ENCODE results near the gene PHF8. TPM values are rescaled to one million over a fixed set of nuclear protein-coding genes. Genes with fewer than 3 reads are reported as not detected.

Gene PHF8
- total RNA-seq, 1 donor from 2014 or later: 8.5 TPM

- no peak overlapping the region for H3K4me3 ChIP-seq (ENCODE audit: low read depth, low read length)
- no peak for TF ChIP-seq CTCF (conservative IDR thresholded peaks at IDR 0.05; ENCODE audit: low read depth, low read length)
- DNase-seq (ENCODE audit: low read depth): no peak
Observed at GRCh38 chrX:54029529-54030143, 14.6 kb downstream of the PHF8 start.

DNA sequence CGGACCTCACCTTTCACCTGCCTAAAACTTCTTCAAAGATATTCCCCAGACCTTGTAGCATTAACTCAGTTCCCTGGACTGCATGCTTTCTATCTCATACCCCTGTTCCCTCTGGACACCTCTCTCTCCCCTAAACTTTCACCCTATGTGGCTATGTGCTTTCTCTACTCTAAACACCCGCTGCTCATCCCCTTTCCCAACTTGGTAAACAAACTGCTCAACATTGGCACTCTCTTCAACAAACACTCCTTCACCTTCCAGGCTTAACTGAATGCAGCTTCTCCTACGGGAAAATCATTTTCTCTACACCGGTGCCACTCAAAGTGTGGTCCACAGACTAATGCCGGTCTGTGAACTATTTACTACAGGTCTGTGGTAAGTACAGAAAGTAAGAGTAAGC is 19.9 kb downstream of the PHF8 start:
- no peak overlapping the region for H3K4me3 ChIP-seq (ENCODE audit: low read depth, low read length)
- TF ChIP-seq CTCF (conservative IDR thresholded peaks at IDR 0.05; ENCODE audit: low read depth, low read length): no peak

DNA sequence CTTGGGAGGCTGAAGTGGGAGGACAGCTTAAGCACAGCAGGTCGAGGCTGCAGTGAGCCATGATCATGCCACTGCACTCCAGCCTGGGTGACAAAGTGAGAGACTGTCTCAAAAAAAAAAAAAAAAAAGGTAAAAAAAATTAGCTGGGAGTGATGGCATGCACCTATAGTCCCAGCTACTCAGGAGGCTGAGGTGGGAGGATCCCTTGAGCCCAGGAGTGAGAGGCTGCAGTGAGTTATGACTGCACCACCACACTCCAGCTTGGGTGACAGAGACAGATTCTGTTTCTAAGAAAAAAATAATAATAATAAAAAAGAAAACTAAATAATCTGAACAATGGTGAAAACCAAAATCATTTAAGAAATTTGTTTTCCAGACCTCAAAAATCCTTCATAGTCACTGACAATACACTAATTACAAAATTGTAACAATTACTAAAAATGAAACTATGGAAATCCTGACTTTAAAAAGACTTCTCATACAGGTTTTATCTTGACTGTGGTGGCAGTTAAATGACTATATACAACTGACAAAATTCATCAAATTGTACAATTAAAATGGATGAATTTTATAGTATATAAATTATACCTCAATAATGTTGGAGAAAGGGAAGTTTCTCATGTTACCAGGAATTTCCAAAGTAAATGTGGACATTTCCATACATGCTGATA is 31.3 kb downstream of the PHF8 start:
- TF ChIP-seq CTCF (conservative IDR thresholded peaks at IDR 0.05; ENCODE audit: low read depth, low read length): no peak
- no peak overlapping the region for H3K4me3 ChIP-seq (ENCODE audit: low read depth, low read length)
- DNase-seq (ENCODE audit: low read depth): no peak

More for the DNA sequence above, 19.9 kb downstream of the PHF8 start:
- DNase-seq (ENCODE audit: low read depth): no peak

- no peak overlapping the region for H3K4me3 ChIP-seq (ENCODE audit: low read depth, low read length)
- DNase-seq (ENCODE audit: low read depth): no peak
- no peak for TF ChIP-seq CTCF (conservative IDR thresholded peaks at IDR 0.05; ENCODE audit: low read depth, low read length)
Observed at GRCh38 chrX:54007682-54008081, 36.6 kb downstream of the PHF8 start.

DNA sequence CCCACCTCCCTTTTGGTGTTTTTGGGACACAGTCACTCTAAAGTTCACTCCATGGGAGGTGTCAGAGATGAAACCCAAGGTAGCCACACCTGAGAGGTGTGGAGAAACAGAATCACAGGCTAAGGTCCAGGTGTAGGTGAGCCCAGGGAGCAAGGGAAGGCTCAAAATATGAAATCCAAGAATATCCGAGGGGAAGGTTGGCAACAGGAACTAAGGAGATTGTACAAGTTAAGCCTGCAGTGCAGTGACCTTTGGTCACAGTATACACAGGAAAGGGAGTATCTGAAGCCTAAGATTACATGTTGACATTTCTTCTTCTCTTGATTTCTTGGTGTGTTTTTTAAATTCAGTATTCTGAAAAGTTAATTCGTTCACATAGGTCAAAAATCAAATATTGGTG is 46.5 kb downstream of the PHF8 start:
- no peak for TF ChIP-seq CTCF (conservative IDR thresholded peaks at IDR 0.05; ENCODE audit: low read depth, low read length)
- no peak overlapping the region for H3K4me3 ChIP-seq (ENCODE audit: low read depth, low read length)
- no peak for DNase-seq (ENCODE audit: low read depth)

DNA sequence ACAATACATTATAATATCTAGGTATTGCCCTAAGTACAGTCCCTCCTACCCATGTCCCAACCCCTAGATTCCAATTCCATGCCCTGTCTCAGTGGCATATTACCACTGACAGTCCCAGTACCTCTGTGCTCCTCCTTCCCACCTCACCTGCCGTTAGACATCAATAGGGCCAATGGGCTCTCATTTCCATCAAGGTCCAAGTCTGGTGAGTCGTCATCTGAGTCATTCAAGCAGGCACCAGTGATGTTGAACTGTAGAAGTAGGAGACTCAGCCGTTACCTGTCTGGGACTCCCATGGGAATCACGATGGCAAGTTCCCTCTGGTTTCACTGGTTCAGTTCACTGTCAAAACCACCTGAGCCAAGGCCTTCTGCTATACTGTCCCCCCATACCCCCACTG is 51.7 kb downstream of the PHF8 start:
- no peak overlapping the region for H3K4me3 ChIP-seq (ENCODE audit: low read depth, low read length)
- no peak for DNase-seq (ENCODE audit: low read depth)
- no peak for TF ChIP-seq CTCF (conservative IDR thresholded peaks at IDR 0.05; ENCODE audit: low read depth, low read length)

DNA sequence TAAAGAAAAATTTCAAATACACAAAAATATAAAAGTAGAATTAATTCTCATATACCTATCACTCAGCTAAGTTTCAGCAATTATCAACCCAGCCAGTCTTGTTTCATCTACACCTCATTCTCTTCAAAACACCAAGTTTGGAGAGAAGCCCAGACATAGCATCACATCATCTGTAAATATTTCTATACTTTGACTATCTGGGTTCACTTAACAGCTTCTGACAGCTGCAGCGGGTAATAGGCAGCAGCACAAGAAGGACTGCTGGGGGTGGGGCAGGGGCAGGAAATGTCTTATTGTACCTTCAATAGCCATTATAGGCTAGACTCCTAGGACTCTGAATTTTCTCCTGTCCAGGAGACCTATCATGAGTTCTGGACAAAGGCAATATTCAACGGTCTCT is 54.1 kb downstream of the PHF8 start:
- H3K4me3 ChIP-seq (ENCODE audit: low read depth, low read length): no peak overlapping the region
- no peak for DNase-seq (ENCODE audit: low read depth)
- no peak for TF ChIP-seq CTCF (conservative IDR thresholded peaks at IDR 0.05; ENCODE audit: low read depth, low read length)

Measured in epithelial cell of proximal tubule (primary cell).